Right lobe of liver (tissue), 4 donors: Measurements from ENCODE around the gene TNFRSF17.

Source experiments
- CTCF ChIP-seq, 4 donors: fragments of 200-600 bp in 3 of 4; fragments of 450-650 bp in 1 of 4; IDR thresholded peaks; one replicate each; pipeline versions ENCODE4 v1.5.1 to v1.8.0; 2016 to 2022; ENCODE audit warnings: antibody characterized with exemption in 4 of 4, mild to moderate bottlenecking in 2 of 4
- POLR2A ChIP-seq: fragments of 450-650 bp; IDR thresholded peaks from one replicate; pipeline ENCODE4 v1.6.1; 2017; ENCODE audit warnings: antibody characterized with exemption, mild to moderate bottlenecking
- donor health status: DM: no; HTN: no; CAD: no.
- donor health status: DM: no; HTN: no; CAD: no.
- donor health status: DM: no; HTN: yes; CAD: no.

GRCh38 chr16:11988258-11988978 lies 23.4 kb downstream of the TNFRSF17 start:
- TF ChIP-seq CTCF (IDR thresholded peaks at IDR 0.05): no peak
- no peak for TF ChIP-seq POLR2A
